HepG2 (cell line): ENCODE measurements around the gene LRRC74A.

Experiments used
- HIVEP1 ChIP-seq: sonication (generic); formaldehyde crosslinking; IDR thresholded peaks from 2 replicates; pipeline ENCODE4 v1.4.0; 2020; ENCODE audit warnings: mild to moderate bottlenecking, missing genetic modification reagents
- U2AF2 ChIP-seq: fragments of 200-400 bp; formaldehyde crosslinking; IDR thresholded peaks from 2 replicates; pipeline ENCODE4 v1.6.1; 2017; ENCODE audit warnings: low read depth, mild to moderate bottlenecking, low read length

GRCh38 chr14:76820700-76821099, 5.5 kb upstream of the LRRC74A start:
- TF ChIP-seq U2AF2, result no peak
- no peak for TF ChIP-seq HIVEP1 (CRISPR knock-in tag)
